Fibroblast of villous mesenchyme (primary cell): ENCODE measurements around the gene ABCA7. TPM values are rescaled to one million over a fixed set of nuclear protein-coding genes. Genes with fewer than 3 reads are reported as not detected.
"Not testable (repeated sequence)": the region's sequence is repeated elsewhere in the genome, so short reads cannot be mapped to it uniquely, and the experiment has no call there.

Experiments
- DNase-seq: peaks from one replicate; pipeline ENCODE4 v3.0.0-alpha.2; 2010; ENCODE audit warnings: low read depth
- H3K4me3 ChIP-seq: 2 replicates; pipeline ENCODE4 v1.5.1; 2011; ENCODE audit warnings: low read depth, mild to moderate bottlenecking, low read length
- total RNA-seq: library from RNA; depleted of rRNA; stranded (reverse); fragments of >200 nt; gene quantifications from 2 replicates; pipeline ENCODE4 v1.2.3, GENCODE V29; 2012
- TF ChIP-seq, protein P1 (sequence below): IDR thresholded peaks from 2 replicates; pipeline ENCODE4 v1.5.1; 2012; ENCODE audit warnings: low read depth, mild to moderate bottlenecking, low read length; ENCODE audit not compliant: insufficient read depth

Gene ABCA7
- total RNA-seq, 1 donor: 11.2 TPM

GRCh38 chr19:1018393-1018792 lies 21.5 kb upstream of the ABCA7 start:
- no peak overlapping the region for H3K4me3 ChIP-seq
- TF ChIP-seq, protein P1, sequence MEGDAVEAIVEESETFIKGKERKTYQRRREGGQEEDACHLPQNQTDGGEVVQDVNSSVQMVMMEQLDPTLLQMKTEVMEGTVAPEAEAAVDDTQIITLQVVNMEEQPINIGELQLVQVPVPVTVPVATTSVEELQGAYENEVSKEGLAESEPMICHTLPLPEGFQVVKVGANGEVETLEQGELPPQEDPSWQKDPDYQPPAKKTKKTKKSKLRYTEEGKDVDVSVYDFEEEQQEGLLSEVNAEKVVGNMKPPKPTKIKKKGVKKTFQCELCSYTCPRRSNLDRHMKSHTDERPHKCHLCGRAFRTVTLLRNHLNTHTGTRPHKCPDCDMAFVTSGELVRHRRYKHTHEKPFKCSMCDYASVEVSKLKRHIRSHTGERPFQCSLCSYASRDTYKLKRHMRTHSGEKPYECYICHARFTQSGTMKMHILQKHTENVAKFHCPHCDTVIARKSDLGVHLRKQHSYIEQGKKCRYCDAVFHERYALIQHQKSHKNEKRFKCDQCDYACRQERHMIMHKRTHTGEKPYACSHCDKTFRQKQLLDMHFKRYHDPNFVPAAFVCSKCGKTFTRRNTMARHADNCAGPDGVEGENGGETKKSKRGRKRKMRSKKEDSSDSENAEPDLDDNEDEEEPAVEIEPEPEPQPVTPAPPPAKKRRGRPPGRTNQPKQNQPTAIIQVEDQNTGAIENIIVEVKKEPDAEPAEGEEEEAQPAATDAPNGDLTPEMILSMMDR: no peak
- no peak for DNase-seq

- TF ChIP-seq, protein P1: no peak
- no peak for DNase-seq
Observed at GRCh38 chr19:1018932-1019615, 20.8 kb upstream of the ABCA7 start.

GRCh38 chr19:1019616-1019961 lies 20.3 kb upstream of the ABCA7 start:
- TF ChIP-seq, protein P1: no peak
- no peak for DNase-seq
- H3K4me3 ChIP-seq: peak overlapping the region; percentile 84

More at GRCh38 chr19:1018932-1019615, 20.8 kb upstream of the ABCA7 start:
- H3K4me3 ChIP-seq: peak overlapping the region; percentile 84

DNA sequence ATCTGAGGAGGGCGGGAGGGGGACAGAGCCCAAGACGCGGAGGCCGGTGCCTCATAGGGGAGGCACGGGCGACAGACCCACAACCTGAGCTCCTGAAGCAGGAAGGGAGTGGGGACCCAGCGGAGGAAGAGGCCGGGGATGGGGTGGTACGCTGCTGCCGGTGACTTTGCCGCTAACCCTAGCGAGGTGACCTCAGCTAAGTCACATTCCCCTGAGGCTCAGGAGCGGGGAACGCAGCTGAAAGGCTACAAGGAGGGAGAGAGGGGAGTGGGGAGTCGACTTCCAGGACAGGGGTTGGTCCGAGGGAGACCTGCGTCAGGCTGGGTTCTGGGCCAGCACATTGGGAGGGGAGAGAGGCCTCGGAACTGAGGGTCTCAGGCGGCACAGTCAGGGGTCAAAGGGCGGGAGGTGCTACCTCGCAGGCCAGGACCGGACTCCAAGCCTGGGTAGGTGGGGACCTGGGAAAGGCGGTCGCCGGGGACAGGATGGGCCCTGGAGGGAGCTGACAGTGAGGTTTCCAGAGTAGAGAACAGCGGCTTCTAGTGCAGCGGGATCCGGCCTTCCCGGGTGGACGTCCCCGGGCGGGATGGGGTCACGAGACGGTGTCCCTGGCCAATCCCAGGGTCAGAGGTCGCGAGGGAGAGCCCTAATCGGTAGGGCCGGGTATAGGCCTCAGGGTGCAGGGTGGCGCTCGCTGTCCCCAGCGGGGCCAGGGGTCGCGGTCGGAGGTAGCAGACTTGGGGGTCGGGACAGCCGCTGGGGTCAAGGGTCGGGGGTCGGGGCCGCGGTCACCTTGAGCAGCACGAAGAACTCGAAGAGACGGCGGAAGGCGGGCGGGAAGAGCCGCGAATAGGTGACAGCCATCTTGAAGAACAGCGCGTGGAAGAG lies 19.7 kb upstream of the ABCA7 start:
- no peak for DNase-seq
- TF ChIP-seq, protein P1: no peak
- peak overlapping the region; percentile 84 for H3K4me3 ChIP-seq

GRCh38 chr19:1020868-1021425 lies 19.0 kb upstream of the ABCA7 start, which contains the start of gene TMEM259:
TSS of gene TMEM259 (minus strand) at chr19:1021123. CDS start at chr19:1020996, 127 bp downstream.
- TF ChIP-seq, protein P1: no peak
- peak; percentile 98 for DNase-seq
- peak within 1 kb of the TSS; percentile 84 for H3K4me3 ChIP-seq

- not testable (repeated sequence) for DNase-seq, H3K4me3 ChIP-seq
Observed at GRCh38 chr19:1023883-1024188, 16.1 kb upstream of the ABCA7 start.

- H3K4me3 ChIP-seq, DNase-seq: not testable (repeated sequence)
Observed at GRCh38 chr19:1025080-1025479, 14.8 kb upstream of the ABCA7 start.
